NCI-H748 (cell line): ENCODE results near the gene SNRPD1.
"Not testable (repeated sequence)": the region's sequence is repeated elsewhere in the genome, so short reads cannot be mapped to it uniquely, and the experiment has no call there.

Experiments used
- DNase-seq: peaks from one replicate; lab custom pipeline; 2025; ENCODE audit not compliant: unreplicated experiment; lab: John Stamatoyannopoulos, UW

The SNRPD1 gene

GRCh38 chr18:21634588-21635199, 22.6 kb downstream of the SNRPD1 start:
- DNase-seq, result no peak

GRCh38 chr18:21636769-21637168, 24.7 kb downstream of the SNRPD1 start:
- no peak for DNase-seq

GRCh38 chr18:21638822-21639221, 26.7 kb downstream of the SNRPD1 start:
- DNase-seq, result no peak

DNA sequence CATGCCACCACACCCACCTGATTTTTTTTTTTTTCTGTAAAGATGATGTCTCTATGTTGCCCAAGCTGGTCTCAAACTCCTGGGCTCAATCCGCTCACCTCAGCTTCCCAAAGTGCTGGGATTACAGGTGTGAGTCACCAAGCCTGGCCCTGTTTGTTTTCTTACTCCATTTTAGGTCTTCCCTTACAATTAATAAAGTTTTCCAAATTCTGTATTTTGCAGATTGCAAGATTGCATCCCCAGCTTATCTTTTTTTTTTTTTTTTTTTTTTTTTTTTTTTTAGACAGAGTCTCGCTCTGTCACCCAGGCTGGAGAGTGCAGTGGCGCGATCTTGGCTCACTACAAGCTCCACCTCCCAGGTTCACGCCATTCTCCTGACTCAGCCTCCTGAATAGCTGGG, 28.3 kb downstream of the SNRPD1 start:
- not testable (repeated sequence) for DNase-seq

DNA sequence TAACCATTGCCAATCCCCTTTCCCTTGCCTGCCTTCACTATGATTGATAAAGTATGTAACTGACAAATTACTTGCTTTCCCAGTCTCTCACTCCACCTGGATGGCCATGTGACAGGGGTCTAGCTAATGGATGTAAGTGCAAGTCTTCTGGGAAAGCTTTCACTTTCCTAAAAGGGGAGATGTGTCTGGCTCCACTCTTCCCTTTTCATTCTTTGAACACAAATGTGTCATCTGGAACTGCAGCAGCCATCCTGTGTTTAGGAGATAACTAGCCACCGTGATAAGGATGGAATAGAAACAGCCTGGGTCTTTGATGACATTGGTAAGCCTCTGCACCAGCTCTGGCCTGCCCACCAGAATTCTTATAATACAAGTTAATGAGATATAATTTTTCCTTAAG, 38.2 kb downstream of the SNRPD1 start:
- no peak for DNase-seq

DNA sequence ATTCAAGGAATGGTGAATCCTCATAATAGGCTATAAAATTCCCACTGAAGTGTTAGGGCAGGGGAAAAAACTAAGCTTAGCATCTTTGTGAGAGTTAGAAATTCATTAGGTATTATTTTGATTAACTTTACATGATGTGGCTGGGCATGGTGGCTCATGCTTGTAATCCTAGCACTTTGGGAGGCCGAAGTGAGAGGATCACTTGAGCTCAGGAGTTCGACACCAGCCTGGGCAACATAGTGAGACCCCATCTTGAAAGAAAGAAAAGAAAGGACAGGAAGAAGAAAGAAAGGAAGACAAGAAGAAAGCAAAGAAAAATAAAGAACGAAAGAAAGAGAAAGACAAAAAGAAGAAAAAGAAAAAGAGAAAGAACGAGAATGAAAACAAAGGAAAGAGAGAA, 40.0 kb downstream of the SNRPD1 start:
- DNase-seq, result no peak

DNA sequence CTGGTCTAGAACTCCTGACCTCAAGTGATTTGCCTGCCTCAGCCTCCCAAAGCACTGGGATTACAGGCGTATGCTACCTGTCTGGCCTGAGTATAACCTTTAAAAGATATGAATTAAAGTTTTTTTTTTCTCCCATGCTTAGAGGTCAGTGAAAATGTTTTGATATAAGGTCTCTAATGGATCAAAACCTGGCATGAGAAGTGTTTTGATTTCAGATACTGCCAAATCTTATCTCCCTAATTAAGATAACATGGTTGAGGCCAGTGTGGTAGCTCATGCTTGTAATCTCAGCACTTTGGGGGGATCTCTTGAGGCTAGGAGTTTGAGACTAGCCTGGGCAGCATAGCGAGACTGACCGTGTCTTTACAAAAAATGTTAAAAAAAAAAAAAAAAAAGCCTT, 41.2 kb downstream of the SNRPD1 start:
- DNase-seq, result no peak

DNA sequence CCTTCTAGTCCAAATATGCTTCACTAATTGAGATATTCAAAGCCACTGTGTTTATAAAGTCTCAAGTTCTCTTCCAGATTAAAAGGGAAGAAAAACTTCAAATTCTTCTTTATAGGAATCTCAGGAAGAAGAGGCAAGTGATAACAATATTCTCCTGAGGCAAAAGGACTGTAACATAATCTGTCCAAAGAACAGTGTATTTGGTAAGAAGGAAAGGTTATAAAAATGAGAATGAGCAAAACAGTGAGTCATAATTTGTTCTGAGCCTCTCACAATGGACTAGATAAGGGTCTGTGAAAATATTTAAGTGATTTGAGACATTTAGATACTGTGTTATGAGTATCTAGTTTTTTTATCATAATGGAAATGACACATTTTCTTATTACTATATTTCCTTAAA, 44.3 kb downstream of the SNRPD1 start:
- no peak for DNase-seq

GRCh38 chr18:21660078-21660477, 48.0 kb downstream of the SNRPD1 start:
- DNase-seq, result no peak

DNA sequence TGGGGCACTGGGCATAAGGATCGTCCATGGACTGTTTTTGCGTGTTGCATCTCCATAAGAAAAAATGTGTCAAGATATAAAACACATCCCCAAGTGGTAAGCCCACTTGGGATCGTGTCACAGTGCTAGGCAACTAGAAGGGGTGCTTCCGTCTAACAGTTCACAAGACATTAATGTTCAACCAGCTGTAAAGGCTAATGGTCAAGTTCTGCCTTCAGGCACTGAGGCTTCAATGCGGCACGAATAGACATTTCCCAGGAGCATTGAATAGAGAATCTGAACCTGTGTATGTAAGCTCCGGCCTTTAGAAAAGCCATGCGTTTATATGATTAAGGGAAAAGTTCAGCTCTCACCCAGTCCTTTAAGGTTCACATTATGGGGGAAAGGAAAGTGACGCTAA, 50.5 kb downstream of the SNRPD1 start:
- DNase-seq, result no peak

GRCh38 chr18:21663578-21663977, 51.5 kb downstream of the SNRPD1 start:
- DNase-seq, result no peak

DNA sequence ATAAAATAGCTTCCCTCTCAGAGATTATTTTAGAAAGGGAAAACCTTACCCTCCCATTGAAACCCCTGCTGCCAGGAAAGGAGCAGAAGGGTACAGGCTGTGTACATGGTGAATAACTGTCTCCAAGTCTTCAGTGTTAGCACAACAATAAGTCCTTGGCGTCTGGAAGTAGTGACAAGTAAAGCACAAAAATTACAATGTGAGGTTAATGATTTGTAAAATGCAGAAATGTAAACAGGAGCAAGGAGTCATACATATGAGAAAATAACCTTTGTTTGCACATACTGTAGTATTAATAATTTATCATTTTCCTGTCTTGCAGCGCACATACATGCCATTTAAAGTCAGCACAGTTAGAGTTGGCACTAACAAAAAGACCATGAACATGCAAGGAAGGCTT, 52.0 kb downstream of the SNRPD1 start:
- DNase-seq, result no peak

DNA sequence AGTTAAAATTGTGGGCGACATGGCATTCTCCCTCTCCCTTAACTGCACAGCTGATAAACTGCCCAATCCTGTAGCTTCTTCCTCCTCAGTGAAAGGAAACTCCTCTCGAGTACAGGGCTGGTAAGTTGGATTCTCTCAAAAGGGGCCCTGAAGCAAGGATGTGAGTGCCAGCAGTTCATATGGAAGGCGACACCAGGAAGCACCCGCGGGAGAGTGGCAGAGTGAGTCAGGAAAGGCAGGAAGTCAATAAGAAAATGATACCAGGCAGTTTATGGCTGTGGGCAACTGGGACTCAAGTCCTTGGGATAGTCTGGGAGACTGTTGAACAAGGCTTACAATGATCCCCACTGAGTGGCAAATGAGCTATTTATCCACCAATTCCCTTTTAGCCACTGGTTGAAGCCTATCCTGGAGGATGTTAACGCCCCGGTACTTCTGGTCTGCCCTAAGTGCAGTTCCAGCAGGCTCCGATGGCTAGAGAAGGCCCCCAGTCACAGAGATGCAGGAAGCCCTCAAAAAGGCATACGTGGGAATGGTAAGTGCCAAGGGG, 57.7 kb downstream of the SNRPD1 start:
- DNase-seq, result no peak

- DNase-seq, result no peak
Measured at GRCh38 chr18:21672521-21673267, 60.6 kb downstream of the SNRPD1 start.

GRCh38 chr18:21675354-21675753, 63.2 kb downstream of the SNRPD1 start:
- not testable (repeated sequence) for DNase-seq

GRCh38 chr18:21678859-21679258, 66.7 kb downstream of the SNRPD1 start:
- no peak for DNase-seq

- DNase-seq, result no peak
Measured at GRCh38 chr18:21680161-21680560, 68.0 kb downstream of the SNRPD1 start.

DNA sequence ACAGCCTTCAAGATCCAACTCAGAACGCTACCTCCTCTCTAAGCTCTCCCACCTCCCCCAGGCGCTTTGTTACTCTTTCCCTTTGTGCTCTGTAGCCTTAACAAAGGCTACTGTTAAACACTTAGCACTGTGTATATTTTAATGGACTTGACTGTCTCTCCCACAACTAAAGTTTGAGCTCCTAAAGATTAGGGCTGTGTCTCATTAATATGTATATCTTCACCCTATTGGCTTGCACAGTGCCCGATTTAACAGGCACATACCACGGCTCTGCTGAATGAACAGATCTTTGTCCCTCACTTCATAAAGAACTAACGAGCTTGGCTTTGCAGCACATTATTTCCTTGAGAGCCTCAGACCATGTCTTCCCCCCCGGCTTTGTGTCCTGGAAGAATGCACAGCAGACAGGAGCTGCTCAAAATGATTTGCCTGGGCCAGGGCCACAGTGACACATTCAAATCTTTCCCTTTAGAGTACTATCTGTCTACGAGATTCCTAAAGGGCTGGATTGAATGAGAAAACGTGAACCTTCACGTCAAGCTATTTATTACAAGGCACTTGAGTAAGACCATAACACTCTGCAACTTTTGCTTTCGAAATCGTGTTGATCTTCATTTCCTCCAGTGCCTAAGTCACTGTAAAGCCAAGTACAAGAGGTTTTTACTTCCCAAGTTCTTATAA, 70.4 kb downstream of the SNRPD1 start:
- no peak for DNase-seq
